Stomach (tissue), 4 donors: Measurements from ENCODE around the gene CRYBB1.

Experiments used
- POLR2A ChIP-seq, 4 donors: fragments of 450-650 bp; IDR thresholded peaks; one replicate each; pipeline ENCODE4 v1.6.1; 2016; ENCODE audit warnings: antibody characterized with exemption in 4 of 4, control low read depth in 2 of 4, mild to moderate bottlenecking in 1 of 4, moderate library complexity in 1 of 4
- POLR2AphosphoS5 ChIP-seq, 3 donors: sonication (generic); formaldehyde crosslinking; IDR thresholded peaks; one replicate each; pipeline ENCODE4 v1.6.1; 2016; ENCODE audit warnings: antibody characterized with exemption in 3 of 3
- TF ChIP-seq, protein P1 (sequence below), 7 experiments: fragments of 450-650 bp in 4 of 7; fragments of 200-600 bp in 3 of 7; sonication (generic) in 3 of 7; IDR thresholded peaks; one replicate each; pipeline ENCODE4 v1.5.1; 2016 to 2019; ENCODE audit warnings: antibody characterized with exemption in 7 of 7, control low read depth in 2 of 7, mild to moderate bottlenecking in 1 of 7

DNA sequence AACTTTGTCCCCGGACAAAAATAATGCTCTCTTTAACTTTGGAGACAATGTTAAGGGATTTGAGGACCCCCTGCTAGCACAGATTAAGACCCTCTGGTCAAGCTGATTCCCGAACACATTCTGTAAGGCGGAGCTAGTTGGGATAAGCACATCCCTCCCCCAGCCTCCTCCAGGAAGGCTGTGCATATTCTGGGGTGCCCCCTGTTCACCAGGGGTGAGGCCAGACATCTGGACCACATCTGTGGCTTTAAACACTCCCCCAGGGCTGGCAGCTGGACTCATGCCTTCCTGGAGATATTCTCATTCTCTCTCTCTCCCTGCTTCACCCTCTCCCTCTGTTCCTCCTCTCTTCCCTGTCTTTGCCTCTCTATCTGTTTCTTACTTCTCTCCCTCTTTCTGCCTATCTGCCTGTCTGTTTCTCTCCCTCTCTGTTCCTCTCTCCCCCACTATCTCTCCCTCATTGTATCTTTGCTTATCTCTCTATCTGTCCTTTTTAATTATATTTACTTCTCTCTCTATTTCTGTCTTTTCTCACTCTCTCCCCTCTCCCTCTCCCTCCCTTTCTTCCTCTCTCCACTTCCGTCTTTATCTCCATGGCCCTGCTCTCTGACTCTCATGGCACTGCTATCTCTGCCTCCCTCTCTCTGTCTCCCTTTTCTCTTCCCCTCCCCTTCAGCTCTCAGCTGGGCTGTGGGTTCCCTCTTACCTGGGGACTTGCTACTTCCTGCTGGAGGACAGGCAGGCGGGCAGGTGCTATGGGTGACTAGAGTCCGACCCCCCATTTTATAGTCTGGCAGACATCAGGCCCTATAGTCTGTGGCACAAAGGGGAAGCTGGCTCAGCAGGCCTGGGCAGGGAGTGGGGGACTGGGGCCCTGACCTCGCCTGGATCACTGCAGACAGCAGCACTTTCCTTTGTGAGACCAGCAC, at the start of gene CRYBB1:
- TF ChIP-seq, protein P1, sequence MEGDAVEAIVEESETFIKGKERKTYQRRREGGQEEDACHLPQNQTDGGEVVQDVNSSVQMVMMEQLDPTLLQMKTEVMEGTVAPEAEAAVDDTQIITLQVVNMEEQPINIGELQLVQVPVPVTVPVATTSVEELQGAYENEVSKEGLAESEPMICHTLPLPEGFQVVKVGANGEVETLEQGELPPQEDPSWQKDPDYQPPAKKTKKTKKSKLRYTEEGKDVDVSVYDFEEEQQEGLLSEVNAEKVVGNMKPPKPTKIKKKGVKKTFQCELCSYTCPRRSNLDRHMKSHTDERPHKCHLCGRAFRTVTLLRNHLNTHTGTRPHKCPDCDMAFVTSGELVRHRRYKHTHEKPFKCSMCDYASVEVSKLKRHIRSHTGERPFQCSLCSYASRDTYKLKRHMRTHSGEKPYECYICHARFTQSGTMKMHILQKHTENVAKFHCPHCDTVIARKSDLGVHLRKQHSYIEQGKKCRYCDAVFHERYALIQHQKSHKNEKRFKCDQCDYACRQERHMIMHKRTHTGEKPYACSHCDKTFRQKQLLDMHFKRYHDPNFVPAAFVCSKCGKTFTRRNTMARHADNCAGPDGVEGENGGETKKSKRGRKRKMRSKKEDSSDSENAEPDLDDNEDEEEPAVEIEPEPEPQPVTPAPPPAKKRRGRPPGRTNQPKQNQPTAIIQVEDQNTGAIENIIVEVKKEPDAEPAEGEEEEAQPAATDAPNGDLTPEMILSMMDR (IDR thresholded peaks at IDR 0.05) = no peak
- no peak for TF ChIP-seq POLR2A (IDR thresholded peaks at IDR 0.05)
- no peak for TF ChIP-seq POLR2AphosphoS5 (IDR thresholded peaks at IDR 0.05)
